Measurements from ENCODE around the gene CSF2RB. TPM values are rescaled to one million over a fixed set of nuclear protein-coding genes. Genes with fewer than 3 reads are reported as not detected.

The CSF2RB gene
- total RNA-seq, 1 donor: 11.2 TPM

DNA sequence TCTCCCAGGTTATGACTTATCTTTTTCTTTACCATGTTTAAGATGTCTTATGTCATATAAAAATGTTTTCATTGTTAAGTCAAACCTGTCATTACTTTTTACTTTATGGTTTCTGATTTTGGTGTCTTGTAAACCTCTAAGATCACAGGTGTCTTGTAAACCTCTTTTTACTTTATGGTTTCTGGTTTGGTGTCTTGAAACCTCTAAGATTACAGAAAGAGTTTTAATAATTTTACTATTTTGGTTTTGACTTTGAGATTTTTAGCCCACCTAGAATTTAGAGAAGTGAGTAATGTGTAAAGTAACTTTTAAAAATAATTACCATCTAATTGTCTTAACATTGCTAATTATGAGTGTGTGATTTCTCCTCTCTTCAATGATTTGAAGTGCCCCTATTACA lies 2.6 kb downstream of the CSF2RB start:
- TF ChIP-seq, protein P1, sequence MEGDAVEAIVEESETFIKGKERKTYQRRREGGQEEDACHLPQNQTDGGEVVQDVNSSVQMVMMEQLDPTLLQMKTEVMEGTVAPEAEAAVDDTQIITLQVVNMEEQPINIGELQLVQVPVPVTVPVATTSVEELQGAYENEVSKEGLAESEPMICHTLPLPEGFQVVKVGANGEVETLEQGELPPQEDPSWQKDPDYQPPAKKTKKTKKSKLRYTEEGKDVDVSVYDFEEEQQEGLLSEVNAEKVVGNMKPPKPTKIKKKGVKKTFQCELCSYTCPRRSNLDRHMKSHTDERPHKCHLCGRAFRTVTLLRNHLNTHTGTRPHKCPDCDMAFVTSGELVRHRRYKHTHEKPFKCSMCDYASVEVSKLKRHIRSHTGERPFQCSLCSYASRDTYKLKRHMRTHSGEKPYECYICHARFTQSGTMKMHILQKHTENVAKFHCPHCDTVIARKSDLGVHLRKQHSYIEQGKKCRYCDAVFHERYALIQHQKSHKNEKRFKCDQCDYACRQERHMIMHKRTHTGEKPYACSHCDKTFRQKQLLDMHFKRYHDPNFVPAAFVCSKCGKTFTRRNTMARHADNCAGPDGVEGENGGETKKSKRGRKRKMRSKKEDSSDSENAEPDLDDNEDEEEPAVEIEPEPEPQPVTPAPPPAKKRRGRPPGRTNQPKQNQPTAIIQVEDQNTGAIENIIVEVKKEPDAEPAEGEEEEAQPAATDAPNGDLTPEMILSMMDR (IDR thresholded peaks at IDR 0.05; ENCODE audit: insufficient read depth, low read depth, low read length): no peak
- H3K4me3 ChIP-seq (ENCODE audit: low read depth, low read length): no peak overlapping the region
- no peak for DNase-seq (ENCODE audit: low read depth)

DNA sequence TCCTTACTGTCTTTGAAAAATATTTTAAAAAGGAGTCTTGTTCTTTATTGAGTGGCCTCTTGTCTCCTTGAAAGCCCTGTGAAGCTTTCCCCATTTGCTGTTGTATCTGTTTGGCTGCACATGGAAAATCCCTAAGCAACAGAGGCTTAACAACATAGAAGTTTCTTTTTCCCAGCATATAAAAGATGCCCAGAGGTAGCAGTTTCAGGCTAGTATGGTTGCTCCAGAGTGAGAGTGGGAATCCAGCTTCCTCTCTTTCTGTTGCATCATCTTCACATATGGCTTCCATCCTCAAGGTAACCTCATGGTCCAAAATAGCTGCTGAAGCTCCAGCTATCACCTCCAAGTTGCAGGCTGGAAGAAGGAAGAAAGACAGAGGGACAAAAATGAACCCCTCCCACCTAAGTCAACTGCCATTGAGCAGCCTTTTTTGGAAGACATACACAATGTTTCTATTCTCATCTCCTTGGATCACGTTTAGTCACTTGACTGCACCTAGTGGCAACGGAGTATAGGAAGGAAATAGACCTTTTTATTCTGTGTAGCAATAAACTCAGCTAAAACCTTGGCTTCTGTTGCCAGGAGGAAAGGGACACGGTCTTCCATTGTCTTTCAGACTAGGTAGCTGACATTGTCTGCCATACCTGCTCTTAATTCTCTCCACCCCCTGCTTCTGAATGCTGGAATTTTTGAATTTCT lies 5.3 kb downstream of the CSF2RB start:
- no peak for DNase-seq (ENCODE audit: low read depth)

DNA sequence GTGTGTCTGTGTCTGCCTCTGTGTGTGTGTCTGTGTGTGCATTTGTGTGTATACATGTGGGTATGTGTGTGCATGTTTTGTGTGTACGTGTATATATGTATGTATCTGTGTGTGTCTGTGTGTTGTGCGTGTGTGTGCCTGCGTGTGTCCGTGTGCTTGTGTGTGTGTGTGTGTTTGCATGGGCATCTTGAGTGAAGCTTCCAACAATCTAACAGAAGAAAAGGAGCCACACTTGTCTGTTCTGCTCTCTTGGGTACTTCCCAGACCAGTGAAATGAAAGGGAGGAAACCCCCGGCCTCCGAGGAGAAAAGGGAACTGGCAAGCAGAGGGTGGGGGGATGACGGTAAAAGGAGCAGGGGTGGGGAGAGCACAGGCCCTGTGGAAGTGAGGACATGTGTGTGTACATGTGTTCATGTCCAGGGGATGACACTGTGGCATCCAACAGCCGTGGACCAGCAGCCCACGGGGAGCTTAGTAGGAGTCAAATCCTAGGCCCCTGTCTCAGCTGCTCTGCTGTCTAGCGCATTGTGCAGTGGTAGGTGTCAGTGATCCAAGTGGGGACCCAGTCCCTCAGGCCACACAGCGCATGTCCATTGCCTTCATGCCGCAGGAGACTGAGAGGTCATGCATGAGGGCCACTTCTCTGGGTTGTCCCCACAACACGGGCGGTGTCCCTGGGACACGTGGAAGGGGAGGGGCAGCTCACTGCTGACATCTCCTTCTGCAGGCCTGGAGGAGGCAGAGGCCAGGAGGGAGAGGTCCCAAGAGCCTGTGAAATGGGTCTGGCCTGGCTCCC lies 8.1 kb downstream of the CSF2RB start:
- H3K4me3 ChIP-seq (ENCODE audit: low read depth, low read length): no peak overlapping the region
- no peak for DNase-seq (ENCODE audit: low read depth)
- TF ChIP-seq, protein P1 (IDR thresholded peaks at IDR 0.05; ENCODE audit: insufficient read depth, low read depth, low read length): no peak

More for the DNA sequence above, 5.3 kb downstream of the CSF2RB start:
- H3K4me3 ChIP-seq (ENCODE audit: low read depth, low read length): no peak overlapping the region
- TF ChIP-seq, protein P1 (IDR thresholded peaks at IDR 0.05; ENCODE audit: insufficient read depth, low read depth, low read length): no peak

DNA sequence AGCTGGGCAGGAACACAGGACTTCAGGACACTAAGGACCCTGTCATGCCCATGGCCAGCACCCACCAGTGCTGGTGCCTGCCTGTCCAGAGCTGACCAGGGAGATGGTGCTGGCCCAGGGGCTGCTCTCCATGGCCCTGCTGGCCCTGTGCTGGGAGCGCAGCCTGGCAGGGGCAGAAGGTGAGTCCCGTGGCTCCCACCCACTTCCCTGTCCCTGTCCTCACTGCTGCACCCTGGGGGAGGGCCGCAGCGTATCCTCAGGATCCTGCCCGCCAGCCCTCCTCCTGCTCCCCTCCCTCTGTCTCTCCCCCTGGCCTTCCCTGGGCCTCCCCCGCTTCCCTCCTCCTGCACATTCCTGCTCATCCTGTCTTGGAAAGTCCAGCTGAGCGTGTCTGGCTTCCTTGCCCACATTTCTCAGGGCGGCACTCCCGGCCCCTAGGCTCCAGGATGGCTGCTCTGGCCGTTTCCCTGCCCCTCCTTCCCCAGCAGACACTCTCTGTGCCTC lies 8.7 kb downstream of the CSF2RB start:
- TF ChIP-seq, protein P1 (IDR thresholded peaks at IDR 0.05; ENCODE audit: insufficient read depth, low read depth, low read length): no peak
- H3K4me3 ChIP-seq (ENCODE audit: low read depth, low read length): no peak overlapping the region
- no peak for DNase-seq (ENCODE audit: low read depth)

DNA sequence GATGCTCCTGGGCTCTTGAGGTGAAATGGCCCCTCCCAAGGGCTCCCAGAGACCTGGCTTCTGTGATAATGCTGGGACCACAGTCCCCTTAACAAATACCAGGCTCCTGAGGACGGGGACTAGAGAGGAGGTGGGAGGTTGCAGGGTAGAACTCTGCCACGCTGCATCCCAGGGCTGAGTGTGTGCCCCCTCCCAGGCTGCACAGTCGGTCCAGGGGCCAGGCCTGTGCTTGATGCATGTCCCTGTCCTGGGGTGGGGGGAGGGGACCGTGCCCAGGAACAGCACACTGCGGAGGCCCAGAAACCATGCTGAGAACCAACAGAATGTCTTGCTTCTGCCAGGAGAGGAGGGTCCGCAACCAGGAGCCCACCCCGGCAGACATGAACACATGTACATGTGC lies 9.3 kb downstream of the CSF2RB start:
- TF ChIP-seq, protein P1 (IDR thresholded peaks at IDR 0.05; ENCODE audit: insufficient read depth, low read depth, low read length): no peak
- no peak for DNase-seq (ENCODE audit: low read depth)
- H3K4me3 ChIP-seq (ENCODE audit: low read depth, low read length): no peak overlapping the region

DNA sequence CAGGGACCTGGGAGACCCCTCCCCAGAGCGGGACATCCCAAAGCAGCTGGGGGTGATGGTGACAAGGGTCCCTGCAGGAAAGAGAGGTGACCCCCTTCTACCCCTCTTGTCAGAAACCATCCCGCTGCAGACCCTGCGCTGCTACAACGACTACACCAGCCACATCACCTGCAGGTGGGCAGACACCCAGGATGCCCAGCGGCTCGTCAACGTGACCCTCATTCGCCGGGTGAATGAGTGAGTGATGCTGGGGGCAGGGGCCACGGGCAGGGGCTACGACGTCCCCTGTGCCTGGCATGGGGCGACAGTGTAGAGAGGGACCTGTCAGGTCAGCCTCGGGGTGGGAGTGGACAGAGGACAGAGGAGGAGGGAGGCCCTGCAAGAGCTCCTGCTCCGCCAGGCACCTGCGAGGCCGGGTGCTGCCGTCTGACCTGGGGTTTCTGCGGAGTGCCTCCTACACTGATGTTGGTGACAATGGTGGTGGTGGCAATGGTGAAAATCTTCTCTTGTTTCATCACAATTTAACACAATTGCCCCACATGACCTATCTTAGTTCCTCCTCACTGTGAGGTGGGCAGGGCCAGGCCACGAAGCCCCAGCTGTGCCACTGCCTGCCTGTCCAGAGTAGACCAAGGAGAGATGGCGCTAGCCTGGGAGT lies 9.8 kb downstream of the CSF2RB start:
- H3K4me3 ChIP-seq (ENCODE audit: low read depth, low read length): no peak overlapping the region
- TF ChIP-seq, protein P1 (IDR thresholded peaks at IDR 0.05; ENCODE audit: insufficient read depth, low read depth, low read length): no peak

More for the DNA sequence above, 9.8 kb downstream of the CSF2RB start:
- DNase-seq (ENCODE audit: low read depth): no peak

Measured in fibroblast of villous mesenchyme (primary cell).